ENCODE results near the gene C17orf113.

DNA sequence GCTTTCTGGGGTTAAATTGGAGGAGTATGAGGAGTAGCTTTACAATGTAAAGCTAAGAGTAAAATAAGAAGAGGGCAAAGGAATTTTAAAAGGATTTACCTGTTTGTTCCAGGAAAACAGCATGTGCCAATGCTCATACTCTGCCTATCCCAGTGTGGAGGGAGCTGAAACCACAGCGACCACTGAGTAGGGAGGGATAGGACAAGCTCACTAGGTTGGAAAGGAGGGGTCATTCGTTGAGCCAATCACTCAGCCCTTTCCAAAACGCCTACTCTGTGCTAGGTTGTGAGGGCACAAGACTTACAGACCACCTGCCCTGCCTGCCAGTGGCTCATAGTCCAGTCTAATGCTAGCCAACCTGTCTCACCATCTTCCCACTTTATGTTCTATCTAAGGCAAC lies 32.1 kb downstream of the C17orf113 start:
- TF ChIP-seq, protein P1, sequence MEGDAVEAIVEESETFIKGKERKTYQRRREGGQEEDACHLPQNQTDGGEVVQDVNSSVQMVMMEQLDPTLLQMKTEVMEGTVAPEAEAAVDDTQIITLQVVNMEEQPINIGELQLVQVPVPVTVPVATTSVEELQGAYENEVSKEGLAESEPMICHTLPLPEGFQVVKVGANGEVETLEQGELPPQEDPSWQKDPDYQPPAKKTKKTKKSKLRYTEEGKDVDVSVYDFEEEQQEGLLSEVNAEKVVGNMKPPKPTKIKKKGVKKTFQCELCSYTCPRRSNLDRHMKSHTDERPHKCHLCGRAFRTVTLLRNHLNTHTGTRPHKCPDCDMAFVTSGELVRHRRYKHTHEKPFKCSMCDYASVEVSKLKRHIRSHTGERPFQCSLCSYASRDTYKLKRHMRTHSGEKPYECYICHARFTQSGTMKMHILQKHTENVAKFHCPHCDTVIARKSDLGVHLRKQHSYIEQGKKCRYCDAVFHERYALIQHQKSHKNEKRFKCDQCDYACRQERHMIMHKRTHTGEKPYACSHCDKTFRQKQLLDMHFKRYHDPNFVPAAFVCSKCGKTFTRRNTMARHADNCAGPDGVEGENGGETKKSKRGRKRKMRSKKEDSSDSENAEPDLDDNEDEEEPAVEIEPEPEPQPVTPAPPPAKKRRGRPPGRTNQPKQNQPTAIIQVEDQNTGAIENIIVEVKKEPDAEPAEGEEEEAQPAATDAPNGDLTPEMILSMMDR (IDR thresholded peaks at IDR 0.05; ENCODE audit: low read length): no peak
- TF ChIP-seq EZH2 (IDR thresholded peaks at IDR 0.05; ENCODE audit: borderline replicate concordance, low read length): no peak
